HEK293 (cell line): ENCODE data around the gene KLHL11.

Experiments used
- GLI4 ChIP-seq: fragments of 450-650 bp; formaldehyde crosslinking; IDR thresholded peaks from 2 replicates; pipeline ENCODE4 v1.5.1; 2016; ENCODE audit warnings: missing biosample characterization, missing genetic modification characterization
- GLIS2 ChIP-seq: fragments of 450-650 bp; formaldehyde crosslinking; IDR thresholded peaks from 2 replicates; pipeline ENCODE4 v1.5.1; 2016; ENCODE audit warnings: missing biosample characterization, missing genetic modification characterization
- HOXD13 ChIP-seq: sonication (generic); formaldehyde crosslinking; IDR thresholded peaks from 2 replicates; pipeline ENCODE4 v1.8.0; 2022; ENCODE audit warnings: missing genetic modification reagents, borderline replicate concordance
- KLF1 ChIP-seq: fragments of 450-650 bp; formaldehyde crosslinking; IDR thresholded peaks from 2 replicates; pipeline ENCODE4 v1.5.1; 2016; ENCODE audit warnings: missing biosample characterization, missing genetic modification characterization
- KLF16 ChIP-seq: fragments of 450-650 bp; formaldehyde crosslinking; IDR thresholded peaks from 2 replicates; pipeline ENCODE4 v1.5.1; 2017; ENCODE audit warnings: missing biosample characterization, missing genetic modification characterization
- KLF8 ChIP-seq: fragments of 450-650 bp; formaldehyde crosslinking; IDR thresholded peaks from 2 replicates; pipeline ENCODE4 v1.5.1; 2016; ENCODE audit warnings: missing biosample characterization, missing genetic modification characterization
- KLF9 ChIP-seq: fragments of 450-650 bp; formaldehyde crosslinking; IDR thresholded peaks from 2 replicates; pipeline ENCODE4 v1.5.1; 2016; ENCODE audit warnings: missing biosample characterization, missing genetic modification characterization, low read depth
- SCRT1 ChIP-seq: fragments of 450-650 bp; formaldehyde crosslinking; IDR thresholded peaks from 2 replicates; pipeline ENCODE4 v1.5.1; 2016; ENCODE audit warnings: missing biosample characterization, missing genetic modification characterization, borderline replicate concordance
- SP7 ChIP-seq: fragments of 450-650 bp; formaldehyde crosslinking; IDR thresholded peaks from 2 replicates; pipeline ENCODE4 v1.5.1; 2016; ENCODE audit warnings: missing biosample characterization, missing genetic modification characterization
- ZBTB20 ChIP-seq: fragments of 450-650 bp; formaldehyde crosslinking; IDR thresholded peaks from 2 replicates; pipeline ENCODE4 v1.5.1; 2016; ENCODE audit warnings: missing biosample characterization, missing genetic modification characterization
- ZBTB7A ChIP-seq: fragments of 450-650 bp; formaldehyde crosslinking; IDR thresholded peaks from 2 replicates; pipeline ENCODE4 v1.5.1; 2016; ENCODE audit warnings: low read depth, missing biosample characterization, missing genetic modification characterization
- ZEB2 ChIP-seq: fragments of 450-650 bp; formaldehyde crosslinking; IDR thresholded peaks from 2 replicates; pipeline ENCODE4 v1.5.1; 2016; ENCODE audit warnings: missing biosample characterization, missing genetic modification characterization
- ZNF121 ChIP-seq: fragments of 450-650 bp; formaldehyde crosslinking; IDR thresholded peaks from 2 replicates; pipeline ENCODE4 v1.5.1; 2016; ENCODE audit warnings: missing biosample characterization, missing genetic modification characterization
- ZNF16 ChIP-seq: fragments of 450-650 bp; formaldehyde crosslinking; IDR thresholded peaks from 2 replicates; pipeline ENCODE4 v1.5.1; 2016; ENCODE audit warnings: low read depth, missing biosample characterization, missing genetic modification characterization
- ZNF24 ChIP-seq: fragments of 450-650 bp; formaldehyde crosslinking; IDR thresholded peaks from 2 replicates; pipeline ENCODE4 v1.5.1; 2016; ENCODE audit warnings: missing biosample characterization, missing genetic modification characterization
- ZNF335 ChIP-seq: fragments of 450-650 bp; formaldehyde crosslinking; conservative IDR thresholded peaks from 2 replicates; pipeline ENCODE4 v1.5.1; 2016; ENCODE audit warnings: missing biosample characterization, missing genetic modification characterization
- ZNF416 ChIP-seq: fragments of 450-650 bp; formaldehyde crosslinking; IDR thresholded peaks from 2 replicates; pipeline ENCODE4 v1.5.1; 2016; ENCODE audit warnings: missing biosample characterization, missing genetic modification characterization
- ZNF433 ChIP-seq: fragments of 450-650 bp; formaldehyde crosslinking; IDR thresholded peaks from 2 replicates; pipeline ENCODE4 v1.5.1; 2016; ENCODE audit warnings: missing biosample characterization, missing genetic modification characterization, low read depth
- ZNF600 ChIP-seq: fragments of 450-650 bp; formaldehyde crosslinking; IDR thresholded peaks from 2 replicates; pipeline ENCODE4 v1.5.1; 2016; ENCODE audit warnings: missing biosample characterization, missing genetic modification characterization
- ZNF610 ChIP-seq: fragments of 450-650 bp; formaldehyde crosslinking; IDR thresholded peaks from 2 replicates; pipeline ENCODE4 v1.5.1; 2016; ENCODE audit warnings: missing biosample characterization, missing genetic modification characterization, borderline replicate concordance
- ZNF623 ChIP-seq: fragments of 450-650 bp; formaldehyde crosslinking; IDR thresholded peaks from 2 replicates; pipeline ENCODE4 v1.5.1; 2016; ENCODE audit warnings: missing biosample characterization, missing genetic modification characterization
- ZNF626 ChIP-seq: fragments of 450-650 bp; sonication (Bioruptor Pico); formaldehyde crosslinking; IDR thresholded peaks from 2 replicates; pipeline ENCODE4 v1.5.1; 2018; ENCODE audit warnings: missing biosample characterization, missing genetic modification characterization, inconsistent platforms
- ZNF707 ChIP-seq: fragments of 450-650 bp; formaldehyde crosslinking; IDR thresholded peaks from 2 replicates; pipeline ENCODE4 v1.5.1; 2016; ENCODE audit warnings: missing biosample characterization, missing genetic modification characterization
- ZXDB ChIP-seq: fragments of 450-650 bp; formaldehyde crosslinking; IDR thresholded peaks from 2 replicates; pipeline ENCODE4 v1.5.1; 2016; ENCODE audit warnings: missing biosample characterization, missing genetic modification characterization
- TF ChIP-seq, protein P1 (sequence below): fragments of 450-650 bp; formaldehyde crosslinking; IDR thresholded peaks from 2 replicates; pipeline ENCODE4 v1.5.1; 2016; ENCODE audit warnings: missing biosample characterization, missing genetic modification characterization
- TF ChIP-seq, protein P2 (sequence below): fragments of 450-650 bp; formaldehyde crosslinking; IDR thresholded peaks from 2 replicates; pipeline ENCODE4 v1.5.1; 2017; ENCODE audit warnings: missing biosample characterization, missing genetic modification characterization
- TF ChIP-seq, protein P3 (sequence below): fragments of 450-650 bp; formaldehyde crosslinking; conservative IDR thresholded peaks from 2 replicates; pipeline ENCODE4 v1.5.1; 2016; ENCODE audit warnings: low read depth, missing biosample characterization, missing genetic modification characterization
- TF ChIP-seq, protein P4 (sequence below): IDR thresholded peaks from 2 replicates; pipeline ENCODE4 v1.6.1; 2011; ENCODE audit warnings: mild to moderate bottlenecking, low read depth, low read length, borderline replicate concordance
- TF ChIP-seq, protein P5 (sequence below): sonication (generic); formaldehyde crosslinking; IDR thresholded peaks from 2 replicates; pipeline ENCODE4 v1.8.1; 2022; ENCODE audit warnings: mild to moderate bottlenecking, moderate library complexity, missing genetic modification reagents

The KLHL11 gene

DNA sequence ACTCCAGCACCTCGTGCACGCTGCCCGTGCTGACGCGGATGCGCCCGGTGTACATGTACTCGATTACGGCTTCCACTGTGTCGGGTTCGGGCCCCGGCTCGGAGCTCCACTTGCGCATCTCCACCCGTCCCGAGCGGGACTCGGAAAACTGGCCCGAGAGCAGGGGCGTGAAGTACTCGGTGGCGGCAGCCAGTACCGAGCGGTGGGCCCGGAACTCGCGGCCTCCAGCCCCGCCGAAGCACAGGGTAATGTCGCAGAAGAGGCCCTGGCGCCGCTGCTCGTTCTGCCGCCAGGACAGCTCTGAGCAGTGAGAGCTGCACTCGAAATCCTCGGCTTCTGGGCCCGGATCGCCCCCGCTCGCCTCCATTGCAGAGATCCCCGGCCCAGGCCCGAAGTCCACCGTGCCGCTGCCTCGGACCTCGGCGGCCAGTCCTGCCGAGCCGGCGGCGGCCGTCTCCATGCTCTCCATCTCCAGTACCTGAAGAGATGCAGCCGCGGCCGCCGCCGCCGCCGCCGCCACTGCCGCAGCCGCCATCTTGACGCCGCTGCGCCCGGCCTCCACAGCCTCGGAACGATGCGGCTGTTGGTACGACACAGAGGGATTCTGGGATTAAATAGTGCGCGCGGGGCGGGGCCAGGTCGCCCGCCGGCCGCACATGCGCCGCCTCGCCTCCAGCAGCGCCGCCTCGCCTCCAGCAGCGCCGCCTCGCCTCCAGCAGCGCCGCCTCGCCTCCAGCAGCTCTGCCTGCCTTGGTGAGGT is at the start of gene KLHL11 (continued):
- TF ChIP-seq ZNF16 (tag by site-specific recombination): 0 out of 2 replicates have a peak, but pooled peaks have one; percentile 32
- TF ChIP-seq, protein P1, sequence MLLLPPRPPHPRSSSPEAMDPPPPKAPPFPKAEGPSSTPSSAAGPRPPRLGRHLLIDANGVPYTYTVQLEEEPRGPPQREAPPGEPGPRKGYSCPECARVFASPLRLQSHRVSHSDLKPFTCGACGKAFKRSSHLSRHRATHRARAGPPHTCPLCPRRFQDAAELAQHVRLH (tag by site-specific recombination): no peak
- peak; percentile 76 for TF ChIP-seq ZBTB20 (tag by site-specific recombination)
- peak; percentile 61; the same call in 1 of the 2 replicates for TF ChIP-seq ZNF121 (tag by site-specific recombination)
- TF ChIP-seq KLF8 (tag by site-specific recombination): peak; percentile 38; the same call in 1 of the 2 replicates
- TF ChIP-seq, protein P2, sequence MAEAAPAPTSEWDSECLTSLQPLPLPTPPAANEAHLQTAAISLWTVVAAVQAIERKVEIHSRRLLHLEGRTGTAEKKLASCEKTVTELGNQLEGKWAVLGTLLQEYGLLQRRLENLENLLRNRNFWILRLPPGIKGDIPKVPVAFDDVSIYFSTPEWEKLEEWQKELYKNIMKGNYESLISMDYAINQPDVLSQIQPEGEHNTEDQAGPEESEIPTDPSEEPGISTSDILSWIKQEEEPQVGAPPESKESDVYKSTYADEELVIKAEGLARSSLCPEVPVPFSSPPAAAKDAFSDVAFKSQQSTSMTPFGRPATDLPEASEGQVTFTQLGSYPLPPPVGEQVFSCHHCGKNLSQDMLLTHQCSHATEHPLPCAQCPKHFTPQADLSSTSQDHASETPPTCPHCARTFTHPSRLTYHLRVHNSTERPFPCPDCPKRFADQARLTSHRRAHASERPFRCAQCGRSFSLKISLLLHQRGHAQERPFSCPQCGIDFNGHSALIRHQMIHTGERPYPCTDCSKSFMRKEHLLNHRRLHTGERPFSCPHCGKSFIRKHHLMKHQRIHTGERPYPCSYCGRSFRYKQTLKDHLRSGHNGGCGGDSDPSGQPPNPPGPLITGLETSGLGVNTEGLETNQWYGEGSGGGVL (tag by site-specific recombination): no peak
- TF ChIP-seq ZNF600 (tag by site-specific recombination): peak; percentile 80; the same call in 1 of the 2 replicates
- peak; percentile 53; the same call in 1 of the 2 replicates for TF ChIP-seq SP7 (tag by site-specific recombination)
- TF ChIP-seq, protein P3, sequence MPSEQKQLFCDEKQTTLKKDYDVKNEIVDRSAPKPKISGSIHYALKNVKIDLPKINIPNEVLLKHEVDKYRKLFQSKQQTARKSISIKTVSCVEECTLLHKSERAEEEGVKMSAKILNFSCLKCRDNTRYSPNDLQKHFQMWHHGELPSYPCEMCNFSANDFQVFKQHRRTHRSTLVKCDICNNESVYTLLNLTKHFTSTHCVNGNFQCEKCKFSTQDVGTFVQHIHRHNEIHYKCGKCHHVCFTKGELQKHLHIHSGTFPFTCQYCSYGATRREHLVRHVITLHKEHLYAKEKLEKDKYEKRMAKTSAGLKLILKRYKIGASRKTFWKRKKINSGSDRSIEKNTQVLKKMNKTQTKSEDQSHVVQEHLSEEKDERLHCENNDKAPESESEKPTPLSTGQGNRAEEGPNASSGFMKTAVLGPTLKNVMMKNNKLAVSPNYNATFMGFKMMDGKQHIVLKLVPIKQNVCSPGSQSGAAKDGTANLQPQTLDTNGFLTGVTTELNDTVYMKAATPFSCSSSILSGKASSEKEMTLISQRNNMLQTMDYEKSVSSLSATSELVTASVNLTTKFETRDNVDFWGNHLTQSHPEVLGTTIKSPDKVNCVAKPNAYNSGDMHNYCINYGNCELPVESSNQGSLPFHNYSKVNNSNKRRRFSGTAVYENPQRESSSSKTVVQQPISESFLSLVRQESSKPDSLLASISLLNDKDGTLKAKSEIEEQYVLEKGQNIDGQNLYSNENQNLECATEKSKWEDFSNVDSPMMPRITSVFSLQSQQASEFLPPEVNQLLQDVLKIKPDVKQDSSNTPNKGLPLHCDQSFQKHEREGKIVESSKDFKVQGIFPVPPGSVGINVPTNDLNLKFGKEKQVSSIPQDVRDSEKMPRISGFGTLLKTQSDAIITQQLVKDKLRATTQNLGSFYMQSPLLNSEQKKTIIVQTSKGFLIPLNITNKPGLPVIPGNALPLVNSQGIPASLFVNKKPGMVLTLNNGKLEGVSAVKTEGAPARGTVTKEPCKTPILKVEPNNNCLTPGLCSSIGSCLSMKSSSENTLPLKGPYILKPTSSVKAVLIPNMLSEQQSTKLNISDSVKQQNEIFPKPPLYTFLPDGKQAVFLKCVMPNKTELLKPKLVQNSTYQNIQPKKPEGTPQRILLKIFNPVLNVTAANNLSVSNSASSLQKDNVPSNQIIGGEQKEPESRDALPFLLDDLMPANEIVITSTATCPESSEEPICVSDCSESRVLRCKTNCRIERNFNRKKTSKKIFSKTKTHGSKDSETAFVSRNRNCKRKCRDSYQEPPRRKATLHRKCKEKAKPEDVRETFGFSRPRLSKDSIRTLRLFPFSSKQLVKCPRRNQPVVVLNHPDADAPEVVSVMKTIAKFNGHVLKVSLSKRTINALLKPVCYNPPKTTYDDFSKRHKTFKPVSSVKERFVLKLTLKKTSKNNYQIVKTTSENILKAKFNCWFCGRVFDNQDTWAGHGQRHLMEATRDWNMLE (tag by site-specific recombination): no peak
- TF ChIP-seq ZEB2 (tag by site-specific recombination): peak; percentile 63
- TF ChIP-seq, protein P4, sequence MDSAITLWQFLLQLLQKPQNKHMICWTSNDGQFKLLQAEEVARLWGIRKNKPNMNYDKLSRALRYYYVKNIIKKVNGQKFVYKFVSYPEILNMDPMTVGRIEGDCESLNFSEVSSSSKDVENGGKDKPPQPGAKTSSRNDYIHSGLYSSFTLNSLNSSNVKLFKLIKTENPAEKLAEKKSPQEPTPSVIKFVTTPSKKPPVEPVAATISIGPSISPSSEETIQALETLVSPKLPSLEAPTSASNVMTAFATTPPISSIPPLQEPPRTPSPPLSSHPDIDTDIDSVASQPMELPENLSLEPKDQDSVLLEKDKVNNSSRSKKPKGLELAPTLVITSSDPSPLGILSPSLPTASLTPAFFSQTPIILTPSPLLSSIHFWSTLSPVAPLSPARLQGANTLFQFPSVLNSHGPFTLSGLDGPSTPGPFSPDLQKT: no peak
- TF ChIP-seq ZNF433: no peak
- 0 out of 2 replicates have a peak, but pooled peaks have one; percentile 52 for TF ChIP-seq GLI4 (tag by site-specific recombination)
- TF ChIP-seq GLIS2: peak; percentile 97; the same call in 1 of the 2 replicates
- TF ChIP-seq ZNF335 (tag by site-specific recombination): peak; percentile 54; the same call in 1 of the 2 replicates
- no peak for TF ChIP-seq ZNF24 (tag by site-specific recombination)
- TF ChIP-seq KLF9 (tag by site-specific recombination): 0 out of 2 replicates have a peak, but pooled peaks have one; percentile 42
- peak; percentile 81; the same call in 1 of the 2 replicates for TF ChIP-seq SCRT1 (tag by site-specific recombination)
- peak; percentile 54 for TF ChIP-seq KLF16 (tag by site-specific recombination)
- no peak for TF ChIP-seq ZNF623 (tag by site-specific recombination)
- TF ChIP-seq ZNF610 (tag by site-specific recombination): peak; percentile 40
- peak; percentile 25; the same call in 1 of the 2 replicates for TF ChIP-seq HOXD13 (CRISPR knock-in tag)
- no peak for TF ChIP-seq ZNF416 (tag by site-specific recombination)
- 0 out of 2 replicates have a peak, but pooled peaks have one; percentile 2 for TF ChIP-seq ZBTB7A (tag by site-specific recombination)
- peak; percentile 74 for TF ChIP-seq ZXDB
- TF ChIP-seq, protein P5, sequence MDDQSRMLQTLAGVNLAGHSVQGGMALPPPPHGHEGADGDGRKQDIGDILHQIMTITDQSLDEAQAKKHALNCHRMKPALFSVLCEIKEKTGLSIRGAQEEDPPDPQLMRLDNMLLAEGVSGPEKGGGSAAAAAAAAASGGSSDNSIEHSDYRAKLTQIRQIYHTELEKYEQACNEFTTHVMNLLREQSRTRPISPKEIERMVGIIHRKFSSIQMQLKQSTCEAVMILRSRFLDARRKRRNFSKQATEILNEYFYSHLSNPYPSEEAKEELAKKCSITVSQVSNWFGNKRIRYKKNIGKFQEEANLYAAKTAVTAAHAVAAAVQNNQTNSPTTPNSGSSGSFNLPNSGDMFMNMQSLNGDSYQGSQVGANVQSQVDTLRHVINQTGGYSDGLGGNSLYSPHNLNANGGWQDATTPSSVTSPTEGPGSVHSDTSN (CRISPR knock-in tag): peak; percentile 83; the same call in 1 of the 2 replicates
- no peak for TF ChIP-seq ZNF707 (tag by site-specific recombination)
- TF ChIP-seq ZNF626 (tag by site-specific recombination): no peak
- 0 out of 2 replicates have a peak, but pooled peaks have one; percentile 26 for TF ChIP-seq KLF1
